RWPE1 (cell line): ENCODE measurements around the gene PROX1.

Experiments used
- CTCF ChIA-PET: fragments of 350-600 bp; sonication (Branson Sonifier 250); formaldehyde crosslinking; extraction: SDS; loops from one replicate; lab custom pipeline; 2021; lab: Yijun Ruan, JAX
- POLR2A ChIA-PET: fragments of 400-600 bp; formaldehyde crosslinking; extraction: SDS; loops from one replicate; lab custom pipeline; 2020; ENCODE audit warnings: antibody characterized with exemption; ENCODE audit not compliant: low non-redundant PET; lab: Yijun Ruan, JAX
- DNase-seq: peaks from one replicate; pipeline ENCODE4 v3.0.0; 2012; ENCODE audit warnings: low spot score
- H3K27ac ChIP-seq: fragments of 450-650 bp; 2 replicates; pipeline ENCODE4 v1.5.1; 2017
- CTCF ChIP-seq: fragments of 450-650 bp; conservative IDR thresholded peaks from 2 replicates; pipeline ENCODE4 v1.5.1; 2017; ENCODE audit warnings: low read depth, mild to moderate bottlenecking

Gene PROX1

GRCh38 chr1:213966122-213966521, 21.7 kb upstream of the PROX1 start:
- DNase-seq: no peak
- CTCF ChIA-PET: no interaction called here

GRCh38 chr1:213968146-213968825, 19.5 kb upstream of the PROX1 start:
- no peak for TF ChIP-seq CTCF
- no peak for DNase-seq
- CTCF ChIA-PET: interaction anchor here (0.6 kb wide), 1 partner anchor 9 kb away, joined by 3 read pairs; no protein-coding TSS in a partner anchor
- POLR2A ChIA-PET: no interaction called here
- no peak overlapping the region for H3K27ac ChIP-seq

More at GRCh38 chr1:213966122-213966521, 21.7 kb upstream of the PROX1 start:
- TF ChIP-seq CTCF: no peak
- H3K27ac ChIP-seq: no peak overlapping the region
- POLR2A ChIA-PET: no interaction called here

- no peak for TF ChIP-seq CTCF
- POLR2A ChIA-PET: no interaction called here
Observed at GRCh38 chr1:213969958-213970555, 17.7 kb upstream of the PROX1 start.

GRCh38 chr1:213972141-213972540, 15.6 kb upstream of the PROX1 start:
- no peak for TF ChIP-seq CTCF
- no peak overlapping the region for H3K27ac ChIP-seq
- DNase-seq: no peak
- CTCF ChIA-PET: no interaction called here
- POLR2A ChIA-PET: no interaction called here

More at GRCh38 chr1:213969958-213970555, 17.7 kb upstream of the PROX1 start:
- DNase-seq: no peak
- CTCF ChIA-PET: interaction anchor here (0.7 kb wide), 1 partner anchor 19 kb away, joined by 5 read pairs; no protein-coding TSS in a partner anchor
- no peak overlapping the region for H3K27ac ChIP-seq

GRCh38 chr1:213973129-213973528, 14.6 kb upstream of the PROX1 start:
- no peak for TF ChIP-seq CTCF
- POLR2A ChIA-PET: no interaction called here
- DNase-seq: no peak

GRCh38 chr1:213976665-213977485, 10.9 kb upstream of the PROX1 start:
- TF ChIP-seq CTCF: no peak
- CTCF ChIA-PET: interaction anchor here (0.8 kb wide), 1 partner anchor 9 kb away, joined by 3 read pairs; no protein-coding TSS in a partner anchor

More at GRCh38 chr1:213973129-213973528, 14.6 kb upstream of the PROX1 start:
- no peak overlapping the region for H3K27ac ChIP-seq
- CTCF ChIA-PET: interaction anchor here (0.6 kb wide), 1 partner anchor 150 kb away, joined by 3 read pairs; no protein-coding TSS in a partner anchor

More at GRCh38 chr1:213976665-213977485, 10.9 kb upstream of the PROX1 start:
- no peak overlapping the region for H3K27ac ChIP-seq
- POLR2A ChIA-PET: no interaction called here
- DNase-seq: no peak
